HG03159 (cell line): ENCODE results near the gene GJA3.

Experiments used
- ATAC-seq: cut with Tn5 transposase; IDR thresholded peaks from one replicate; pipeline ENCODE4 v1.9.1; 2021; ENCODE audit warnings: mild to moderate bottlenecking, moderate library complexity; ENCODE audit not compliant: unreplicated experiment

Gene GJA3

GRCh38 chr13:20099319-20099718 lies 61.5 kb downstream of the GJA3 start:
- ATAC-seq, result no peak

- ATAC-seq, result no peak
Measured at GRCh38 chr13:20093951-20094350, 66.9 kb downstream of the GJA3 start.

GRCh38 chr13:20090349-20090748 lies 70.5 kb downstream of the GJA3 start:
- ATAC-seq, result no peak
